GM13977 (cell line): Measurements from ENCODE around the gene CRPPA.

ENCODE experiments used
- DNase-seq: peaks from one replicate; pipeline ENCODE4 v3.0.0; 2012; ENCODE audit warnings: low spot score
- in situ Hi-C: fragments of 300-500 bp; cut with MboI; formaldehyde crosslinking; loops from one replicate; pipeline ENCODE4 v1.12.0; 2022; ENCODE audit warnings: low sequenced_read_pairs, low pct_unique_long_range_greater_than_20kb, mixed read lengths, inconsistent platforms; ENCODE audit not compliant: unreplicated experiment
- TF ChIP-seq, protein P1 (sequence below): IDR thresholded peaks from 2 replicates; pipeline ENCODE4 v1.5.1; 2012; ENCODE audit warnings: mild to moderate bottlenecking, control low read depth; ENCODE audit not compliant: insufficient read depth; ENCODE audit errors: extremely low read depth, missing control alignments

The CRPPA gene

DNA sequence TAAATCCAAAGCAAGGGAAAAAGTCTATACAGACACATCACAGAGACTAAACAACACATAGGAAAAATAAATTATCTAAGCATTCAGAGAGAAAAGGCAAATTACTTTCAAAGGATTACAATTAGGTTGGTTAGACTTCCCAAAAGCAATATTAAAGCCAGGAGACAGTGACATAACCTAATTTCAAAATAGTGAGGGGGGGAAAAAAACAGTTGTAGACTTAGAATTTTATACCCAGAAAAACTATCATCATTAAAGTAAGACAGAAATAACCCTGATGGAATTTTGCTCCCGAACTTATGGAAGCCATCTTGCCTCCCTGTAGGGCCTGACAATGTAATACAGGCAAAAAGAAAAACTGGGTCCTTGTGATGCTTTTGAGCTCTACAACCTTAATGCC is 18.4 kb downstream of the CRPPA start:
- no peak for DNase-seq
- in situ Hi-C loops, result no loop called here
- TF ChIP-seq, protein P1, sequence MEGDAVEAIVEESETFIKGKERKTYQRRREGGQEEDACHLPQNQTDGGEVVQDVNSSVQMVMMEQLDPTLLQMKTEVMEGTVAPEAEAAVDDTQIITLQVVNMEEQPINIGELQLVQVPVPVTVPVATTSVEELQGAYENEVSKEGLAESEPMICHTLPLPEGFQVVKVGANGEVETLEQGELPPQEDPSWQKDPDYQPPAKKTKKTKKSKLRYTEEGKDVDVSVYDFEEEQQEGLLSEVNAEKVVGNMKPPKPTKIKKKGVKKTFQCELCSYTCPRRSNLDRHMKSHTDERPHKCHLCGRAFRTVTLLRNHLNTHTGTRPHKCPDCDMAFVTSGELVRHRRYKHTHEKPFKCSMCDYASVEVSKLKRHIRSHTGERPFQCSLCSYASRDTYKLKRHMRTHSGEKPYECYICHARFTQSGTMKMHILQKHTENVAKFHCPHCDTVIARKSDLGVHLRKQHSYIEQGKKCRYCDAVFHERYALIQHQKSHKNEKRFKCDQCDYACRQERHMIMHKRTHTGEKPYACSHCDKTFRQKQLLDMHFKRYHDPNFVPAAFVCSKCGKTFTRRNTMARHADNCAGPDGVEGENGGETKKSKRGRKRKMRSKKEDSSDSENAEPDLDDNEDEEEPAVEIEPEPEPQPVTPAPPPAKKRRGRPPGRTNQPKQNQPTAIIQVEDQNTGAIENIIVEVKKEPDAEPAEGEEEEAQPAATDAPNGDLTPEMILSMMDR, result no peak

DNA sequence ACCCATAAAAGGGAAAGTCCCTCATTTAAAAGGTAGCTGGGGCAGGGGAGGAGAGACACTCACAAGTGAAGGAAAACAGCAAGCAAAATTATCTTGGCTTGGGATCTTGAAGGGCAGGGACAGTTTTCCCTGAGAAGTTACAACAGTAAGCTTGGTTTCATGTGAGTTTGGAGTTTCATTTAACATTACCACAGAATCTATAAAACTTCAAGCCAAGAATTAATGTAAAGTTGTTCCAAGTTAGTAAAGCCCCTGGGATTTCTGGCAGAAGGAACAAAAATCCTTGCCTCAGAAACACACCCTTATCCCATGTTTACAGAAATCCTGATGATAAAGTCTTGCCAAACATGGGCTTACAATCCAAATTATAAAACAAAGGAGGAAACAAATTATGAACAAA is 19.2 kb downstream of the CRPPA start:
- no peak for DNase-seq
- TF ChIP-seq, protein P1, result no peak
- in situ Hi-C loops, result no loop called here

DNA sequence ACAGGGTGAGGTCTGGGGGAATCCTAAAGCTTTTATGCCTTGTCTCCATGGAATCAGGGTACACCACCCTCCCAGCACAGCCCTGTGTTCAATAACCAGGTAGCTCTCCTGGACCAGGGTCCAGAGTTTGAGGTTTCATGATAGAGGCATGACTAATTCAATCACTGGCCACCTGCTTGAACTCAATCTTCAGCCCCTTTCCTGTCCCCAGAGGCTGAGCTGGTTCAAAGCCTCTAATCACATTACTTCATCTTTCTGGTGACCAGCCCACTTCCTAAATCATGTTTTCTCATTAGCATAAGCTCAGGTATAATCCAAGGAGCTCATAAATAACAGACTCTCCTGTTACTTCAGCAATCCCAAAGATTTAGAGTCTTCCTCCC is 20.5 kb downstream of the CRPPA start:
- TF ChIP-seq, protein P1, result no peak
- no peak for DNase-seq
- in situ Hi-C loops, result no loop called here

DNA sequence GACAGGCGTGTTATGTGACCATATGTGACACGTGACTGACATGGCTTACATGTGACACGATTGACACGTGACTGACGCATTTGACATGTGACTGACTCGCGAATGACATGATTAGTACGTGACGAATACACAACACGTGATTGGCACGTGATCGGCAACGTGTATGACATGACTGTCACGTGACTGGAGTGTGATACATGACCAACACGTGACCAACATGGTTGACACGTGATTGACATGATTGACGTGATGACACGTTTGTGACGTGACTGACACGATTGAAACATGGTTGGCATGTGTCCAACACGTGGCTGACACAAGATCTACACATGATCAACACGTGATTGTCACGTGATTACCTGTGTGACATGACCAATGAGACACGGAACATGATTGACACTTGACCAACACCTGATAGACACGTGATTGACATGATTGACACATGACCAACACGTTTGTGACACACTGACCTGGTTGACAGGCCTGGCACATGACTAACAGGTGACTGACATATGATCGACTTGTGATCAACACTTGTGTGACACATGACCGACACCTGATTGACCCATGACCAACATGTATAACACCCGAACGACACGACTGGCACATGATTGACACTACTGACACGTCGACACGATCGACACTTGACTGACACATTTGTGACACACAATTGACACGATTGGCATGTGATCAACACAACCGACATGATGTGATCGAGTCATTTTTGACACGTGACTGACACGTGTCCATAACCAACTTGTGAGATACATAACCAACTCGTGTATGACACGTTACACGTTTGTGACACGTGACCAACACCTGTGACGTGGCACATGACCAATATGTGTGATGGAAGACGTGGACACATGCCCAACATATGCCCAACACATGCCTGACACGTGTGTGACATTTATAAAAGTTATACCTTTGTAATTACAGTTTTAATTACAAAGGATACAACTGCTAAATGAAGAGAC is 21.1 kb downstream of the CRPPA start:
- in situ Hi-C loops, result no loop called here
- TF ChIP-seq, protein P1, result no peak

DNA sequence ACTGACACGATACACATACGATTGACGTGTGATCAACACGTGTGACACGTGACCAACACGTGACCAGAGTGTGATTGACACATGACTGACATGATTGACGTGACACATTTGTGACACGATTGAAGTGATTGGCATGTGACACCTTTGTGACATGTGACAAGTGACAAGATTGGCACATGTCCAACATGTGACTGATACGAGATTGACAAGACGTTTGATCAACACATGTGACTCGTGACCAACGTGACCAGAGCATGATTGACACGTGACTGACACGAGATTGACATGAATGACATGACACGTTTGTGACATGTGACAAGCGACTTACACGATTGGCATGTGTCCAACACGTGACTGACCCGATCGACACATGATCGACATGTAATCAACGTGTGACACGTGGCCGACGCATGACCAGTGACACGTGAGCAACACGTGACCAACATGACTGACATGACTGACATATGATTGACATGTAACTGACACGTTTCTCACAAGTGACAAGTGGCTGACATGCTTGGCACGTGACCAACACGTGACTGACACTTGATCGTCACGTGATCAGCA is 22.0 kb downstream of the CRPPA start:
- DNase-seq, result no peak
- TF ChIP-seq, protein P1, result no peak
- in situ Hi-C loops, result no loop called here

More for the DNA sequence above, 21.1 kb downstream of the CRPPA start:
- no peak for DNase-seq

DNA sequence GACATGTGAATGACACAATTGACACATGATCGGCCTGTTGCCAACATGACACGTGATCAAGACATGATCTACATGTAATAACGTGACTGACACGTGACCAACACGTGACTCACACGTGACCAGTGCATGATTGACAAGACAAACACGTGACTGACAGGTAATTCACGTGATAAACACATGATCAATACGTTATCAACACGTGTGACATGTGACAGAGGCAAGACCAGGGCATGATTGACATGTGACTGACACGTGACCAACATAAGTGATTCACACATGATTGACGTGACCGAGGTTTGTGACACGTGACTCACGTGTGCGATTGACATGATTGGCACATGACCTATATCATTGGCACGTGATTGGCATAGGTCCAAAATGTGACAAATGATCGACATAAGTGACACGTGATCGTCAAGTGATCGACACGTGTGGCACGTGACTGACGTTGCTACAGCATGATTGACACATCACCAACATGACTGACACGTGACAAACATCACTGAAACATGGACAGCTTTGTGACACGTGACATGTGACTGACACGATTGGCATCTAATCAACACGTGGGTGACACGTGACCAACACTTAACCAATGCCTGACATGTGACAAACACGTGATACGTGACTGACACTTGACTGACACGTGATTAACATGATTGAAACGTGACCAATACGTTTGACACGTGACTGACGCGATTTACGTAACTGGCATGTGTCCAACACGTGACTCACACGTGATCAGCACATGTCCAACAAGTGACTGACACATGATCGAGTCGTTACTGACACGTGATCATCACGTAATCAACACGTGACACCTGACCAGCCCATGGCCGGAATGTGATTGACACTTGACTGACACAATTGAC is 23.0 kb downstream of the CRPPA start:
- TF ChIP-seq, protein P1, result no peak
- in situ Hi-C loops, result no loop called here
- no peak for DNase-seq
